Measurements from ENCODE around the gene HDLBP. TPM values are rescaled to one million over a fixed set of nuclear protein-coding genes. Genes with fewer than 3 reads are reported as not detected.
A peak's percentile ranks its signal among the peaks of the same experiment; 100 is the strongest.
"Not testable (repeated sequence)": the region's sequence is repeated elsewhere in the genome, so short reads cannot be mapped to it uniquely, and the experiment has no call there.

Gene HDLBP
- total RNA-seq, 2 experiments from 2014 or later = 170 to 176 TPM

DNA sequence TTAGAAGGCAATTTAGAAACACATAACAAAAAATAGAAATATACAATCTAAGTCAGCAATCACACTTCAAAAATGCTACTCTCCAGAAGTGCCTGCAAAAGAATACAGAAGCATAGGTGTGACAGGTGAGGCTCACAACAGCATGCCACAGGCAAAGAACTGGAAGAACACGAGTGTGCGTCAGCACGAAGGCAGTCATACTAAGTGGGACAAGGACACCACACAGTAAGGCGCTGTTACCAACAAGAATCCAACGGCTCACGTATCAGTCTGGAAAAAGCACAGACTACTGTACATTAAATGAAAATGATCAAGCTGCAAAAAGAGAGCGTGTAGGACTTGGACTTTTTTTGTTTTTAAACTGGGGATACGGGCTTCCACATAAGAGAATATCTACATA, 18.7 kb downstream of the HDLBP start:
- Histone ChIP-seq H2AFZ (ENCODE audit: low read length) (no peak overlapping the region), H3K4me1 (ENCODE audit: insufficient read depth, low read length, poor library complexity, severe bottlenecking) (peaks cover 23% of the 10 kb centered on the region), H4K20me1 (ENCODE audit: insufficient read depth, low read length) (peaks cover 4% of the 10 kb centered on the region; the same call in 1 of the 2 replicates), H3K9me2 (ENCODE audit: insufficient read depth, low read length) (no peaks in the 10 kb centered on the region), H3K79me2 (ENCODE audit: insufficient read depth, low read depth, low read length) (peaks cover 81% of the 10 kb centered on the region), H3K4me3 (ENCODE audit: low read depth, low read length, poor library complexity, severe bottlenecking) (no peak overlapping the region), H3K4me2 (ENCODE audit: low read length) (no peak overlapping the region), H3K36me3 (ENCODE audit: insufficient read depth, low read length) (peaks cover 17% of the 10 kb centered on the region), H3K27ac (ENCODE audit: low read depth, low read length, poor library complexity, severe bottlenecking) (no peak overlapping the region), H3K9me3 (ENCODE audit: low read length) (no peaks in the 10 kb centered on the region)
- intact Hi-C loops (cut with micrococcal nuclease; ENCODE audit: unreplicated experiment) = no loop called here
- TF ChIP-seq, protein P1, sequence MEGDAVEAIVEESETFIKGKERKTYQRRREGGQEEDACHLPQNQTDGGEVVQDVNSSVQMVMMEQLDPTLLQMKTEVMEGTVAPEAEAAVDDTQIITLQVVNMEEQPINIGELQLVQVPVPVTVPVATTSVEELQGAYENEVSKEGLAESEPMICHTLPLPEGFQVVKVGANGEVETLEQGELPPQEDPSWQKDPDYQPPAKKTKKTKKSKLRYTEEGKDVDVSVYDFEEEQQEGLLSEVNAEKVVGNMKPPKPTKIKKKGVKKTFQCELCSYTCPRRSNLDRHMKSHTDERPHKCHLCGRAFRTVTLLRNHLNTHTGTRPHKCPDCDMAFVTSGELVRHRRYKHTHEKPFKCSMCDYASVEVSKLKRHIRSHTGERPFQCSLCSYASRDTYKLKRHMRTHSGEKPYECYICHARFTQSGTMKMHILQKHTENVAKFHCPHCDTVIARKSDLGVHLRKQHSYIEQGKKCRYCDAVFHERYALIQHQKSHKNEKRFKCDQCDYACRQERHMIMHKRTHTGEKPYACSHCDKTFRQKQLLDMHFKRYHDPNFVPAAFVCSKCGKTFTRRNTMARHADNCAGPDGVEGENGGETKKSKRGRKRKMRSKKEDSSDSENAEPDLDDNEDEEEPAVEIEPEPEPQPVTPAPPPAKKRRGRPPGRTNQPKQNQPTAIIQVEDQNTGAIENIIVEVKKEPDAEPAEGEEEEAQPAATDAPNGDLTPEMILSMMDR (conservative IDR thresholded peaks at IDR 0.05; ENCODE audit: low read length) = no peak
- TF ChIP-seq EZH2phosphoT487 (IDR thresholded peaks at IDR 0.05; ENCODE audit: borderline replicate concordance, low read depth, low read length) = no peak
- no TSS peak for BruUV-seq (replicated peaks)
- ChIA-PET POLR2A (interaction anchor here (1.2 kb wide), 1 partner anchor 17 kb away, joined by 3 read pairs; no protein-coding TSS in a partner anchor), CTCF (ENCODE audit: unreplicated experiment) (no interaction called here)
- no peak for DNase-seq (ENCODE audit: low spot score)

DNA sequence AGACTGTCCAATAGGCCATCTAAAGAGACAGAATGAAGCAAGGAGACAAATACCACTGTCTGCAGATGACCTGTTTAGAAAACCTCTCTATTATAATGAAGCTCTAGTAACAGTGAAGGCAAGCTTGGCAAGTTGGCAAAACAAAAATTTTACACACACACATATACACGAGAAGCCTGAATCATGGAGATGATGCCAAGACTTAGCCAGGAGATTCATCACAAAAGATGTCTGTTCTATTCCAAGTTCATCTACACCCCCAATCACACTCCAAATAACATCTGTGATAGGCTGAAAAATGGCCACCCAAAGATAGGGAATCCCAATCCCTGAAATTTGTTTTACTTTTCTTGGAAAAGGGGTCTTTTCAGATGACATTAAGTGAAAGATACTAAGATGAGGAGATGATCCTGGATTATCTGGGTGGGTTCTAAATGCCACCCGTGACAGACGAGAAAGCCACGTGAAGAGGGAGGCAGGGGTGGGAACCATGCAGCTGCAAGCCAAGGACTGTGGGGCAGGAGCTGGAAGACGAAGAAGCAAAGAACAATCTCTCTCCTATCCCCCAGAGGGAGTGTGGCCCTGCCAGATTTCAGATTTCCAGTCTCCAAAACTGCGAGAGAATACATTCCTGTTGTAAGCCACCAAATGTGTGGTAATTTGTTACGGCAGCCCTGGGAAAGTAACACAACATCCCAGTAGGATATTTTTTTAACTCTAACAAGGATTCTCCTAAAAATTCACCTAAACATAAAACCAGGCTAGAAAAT, 20.0 kb downstream of the HDLBP start:
- Histone ChIP-seq H3K4me1 (ENCODE audit: insufficient read depth, low read length, poor library complexity, severe bottlenecking) (peaks cover 25% of the 10 kb centered on the region), H3K79me2 (ENCODE audit: insufficient read depth, low read depth, low read length) (peaks cover 83% of the 10 kb centered on the region), H3K9me2 (ENCODE audit: insufficient read depth, low read length) (no peaks in the 10 kb centered on the region), H3K36me3 (ENCODE audit: insufficient read depth, low read length) (peaks cover 22% of the 10 kb centered on the region), H4K20me1 (ENCODE audit: insufficient read depth, low read length) (peaks cover 8% of the 10 kb centered on the region; the same call in 1 of the 2 replicates), H3K4me2 (ENCODE audit: low read length) (no peak overlapping the region), H2AFZ (ENCODE audit: low read length) (no peak overlapping the region), H3K4me3 (ENCODE audit: low read depth, low read length, poor library complexity, severe bottlenecking) (no peak overlapping the region), H3K9me3 (ENCODE audit: low read length) (no peaks in the 10 kb centered on the region), H3K27ac (ENCODE audit: low read depth, low read length, poor library complexity, severe bottlenecking) (no peak overlapping the region)
- no peak for DNase-seq (ENCODE audit: low spot score)
- ChIA-PET POLR2A (interaction anchor here (1.2 kb wide), 1 partner anchor 16 kb away, joined by 3 read pairs; no protein-coding TSS in a partner anchor), CTCF (ENCODE audit: unreplicated experiment) (no interaction called here)
- intact Hi-C loops (cut with micrococcal nuclease; ENCODE audit: unreplicated experiment) = no loop called here
- TF ChIP-seq, protein P1 (conservative IDR thresholded peaks at IDR 0.05; ENCODE audit: low read length) = no peak
- no peak for TF ChIP-seq EZH2phosphoT487 (IDR thresholded peaks at IDR 0.05; ENCODE audit: borderline replicate concordance, low read depth, low read length)
- TSS peak; percentile 24 for BruUV-seq (replicated peaks)

DNA sequence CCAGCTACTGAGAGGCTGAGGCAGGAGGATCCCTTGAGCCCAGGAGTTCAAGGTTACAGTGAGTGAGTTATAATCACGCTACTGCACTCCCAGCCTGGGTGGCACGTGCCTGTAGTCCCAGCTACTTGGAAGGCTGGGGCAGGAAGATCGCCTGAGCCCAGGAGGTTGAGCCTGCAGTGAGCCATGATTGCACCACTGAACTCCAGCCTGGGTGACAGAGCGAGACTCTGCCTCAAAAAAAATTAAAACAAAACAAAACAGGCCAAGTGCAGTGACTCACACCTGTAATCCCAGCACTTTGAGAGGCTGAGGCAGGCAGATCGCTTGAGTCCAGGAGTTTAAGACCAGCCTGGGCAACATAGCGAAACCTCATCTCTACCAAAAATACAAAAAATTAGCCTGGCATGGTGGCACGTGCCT, 22.1 kb downstream of the HDLBP start:
- H3K4me3 ChIP-seq (ENCODE audit: low read depth, low read length, poor library complexity, severe bottlenecking); H3K27ac ChIP-seq (ENCODE audit: low read depth, low read length, poor library complexity, severe bottlenecking); H3K9me2 ChIP-seq (ENCODE audit: insufficient read depth, low read length); CTCF ChIA-PET (ENCODE audit: unreplicated experiment); H4K20me1 ChIP-seq (ENCODE audit: insufficient read depth, low read length); DNase-seq (ENCODE audit: low spot score); BruUV-seq (replicated peaks); H2AFZ ChIP-seq (ENCODE audit: low read length); H3K4me2 ChIP-seq (ENCODE audit: low read length); H3K9me3 ChIP-seq (ENCODE audit: low read length); intact Hi-C loops (cut with micrococcal nuclease; ENCODE audit: unreplicated experiment): not testable (repeated sequence)
- H3K4me1 ChIP-seq (ENCODE audit: insufficient read depth, low read length, poor library complexity, severe bottlenecking) = peaks cover 25% of the 10 kb centered on the region
- POLR2A ChIA-PET = interaction anchor here (0.7 to 1.6 kb wide), 4 partner anchors 10 to 114 kb away, joined by 3 to 5 read pairs (median 4); no protein-coding TSS in a partner anchor
- peaks cover 31% of the 10 kb centered on the region for H3K36me3 ChIP-seq (ENCODE audit: insufficient read depth, low read length)
- H3K79me2 ChIP-seq (ENCODE audit: insufficient read depth, low read depth, low read length) = peaks cover 80% of the 10 kb centered on the region
